ENCODE results near the gene ACSS3.
"Not testable (repeated sequence)": the region's sequence is repeated elsewhere in the genome, so short reads cannot be mapped to it uniquely, and the experiment has no call there.

ACSS3 gene, protein sequence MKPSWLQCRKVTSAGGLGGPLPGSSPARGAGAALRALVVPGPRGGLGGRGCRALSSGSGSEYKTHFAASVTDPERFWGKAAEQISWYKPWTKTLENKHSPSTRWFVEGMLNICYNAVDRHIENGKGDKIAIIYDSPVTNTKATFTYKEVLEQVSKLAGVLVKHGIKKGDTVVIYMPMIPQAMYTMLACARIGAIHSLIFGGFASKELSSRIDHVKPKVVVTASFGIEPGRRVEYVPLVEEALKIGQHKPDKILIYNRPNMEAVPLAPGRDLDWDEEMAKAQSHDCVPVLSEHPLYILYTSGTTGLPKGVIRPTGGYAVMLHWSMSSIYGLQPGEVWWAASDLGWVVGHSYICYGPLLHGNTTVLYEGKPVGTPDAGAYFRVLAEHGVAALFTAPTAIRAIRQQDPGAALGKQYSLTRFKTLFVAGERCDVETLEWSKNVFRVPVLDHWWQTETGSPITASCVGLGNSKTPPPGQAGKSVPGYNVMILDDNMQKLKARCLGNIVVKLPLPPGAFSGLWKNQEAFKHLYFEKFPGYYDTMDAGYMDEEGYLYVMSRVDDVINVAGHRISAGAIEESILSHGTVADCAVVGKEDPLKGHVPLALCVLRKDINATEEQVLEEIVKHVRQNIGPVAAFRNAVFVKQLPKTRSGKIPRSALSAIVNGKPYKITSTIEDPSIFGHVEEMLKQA

DNA sequence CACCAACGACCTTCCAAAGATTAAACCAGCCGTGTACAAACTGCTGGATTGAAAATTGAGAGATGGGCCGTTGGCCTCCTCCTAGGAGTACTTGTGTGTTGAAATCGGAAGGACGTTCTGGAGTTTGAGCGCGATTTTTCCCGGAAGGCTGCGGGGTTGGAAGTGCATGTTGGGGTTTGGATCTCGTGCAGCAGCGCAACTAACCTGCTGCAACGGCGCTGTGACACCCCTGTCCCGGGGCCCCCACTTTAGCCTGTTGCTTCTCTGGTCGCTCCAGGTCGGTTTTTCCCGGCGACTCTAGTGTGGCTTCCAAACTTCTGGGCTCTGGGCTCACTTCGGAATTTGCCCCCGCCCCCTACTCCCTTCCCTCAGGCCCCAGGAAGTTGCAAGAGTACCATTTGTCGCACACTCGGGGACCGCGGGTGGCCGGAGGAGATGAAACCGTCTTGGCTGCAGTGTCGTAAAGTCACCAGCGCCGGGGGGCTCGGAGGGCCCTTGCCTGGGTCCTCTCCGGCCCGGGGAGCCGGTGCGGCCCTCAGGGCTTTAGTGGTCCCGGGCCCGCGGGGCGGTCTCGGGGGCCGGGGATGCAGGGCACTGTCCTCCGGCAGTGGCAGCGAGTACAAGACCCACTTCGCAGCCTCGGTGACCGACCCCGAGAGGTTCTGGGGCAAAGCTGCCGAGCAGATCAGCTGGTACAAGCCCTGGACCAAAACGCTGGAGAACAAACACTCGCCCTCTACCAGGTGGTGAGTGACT is at the start of gene ACSS3:
Gene ACSS3, plus strand, starts transcription at position 394 of the 756 bp plus-strand sequence. Its CDS starts 42 bp downstream, at position 436.
- DNase-seq (ENCODE audit: low read depth in 1 of 2, low spot score in 1 of 2), result no peak

DNA sequence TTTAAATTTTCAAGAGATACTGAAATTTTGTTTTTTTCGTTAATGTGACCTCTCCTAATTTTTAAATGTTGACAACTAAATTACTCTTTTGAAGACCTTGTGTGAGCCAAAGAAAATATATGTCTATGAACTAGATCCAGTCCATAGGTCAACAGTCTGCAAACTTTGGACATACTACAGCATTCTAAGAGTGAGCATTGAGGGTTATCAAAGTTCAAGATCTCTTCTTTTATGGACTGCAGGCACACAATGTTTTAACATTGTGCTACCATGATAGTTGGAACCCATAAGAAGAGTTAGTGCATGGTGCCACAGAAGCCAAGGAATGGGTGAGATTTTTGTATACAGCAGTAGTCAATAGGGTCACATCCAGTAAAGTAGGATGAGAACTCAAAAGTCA is 43.0 kb upstream of the ACSS3 start:
- DNase-seq (ENCODE audit: low read depth in 1 of 2, low spot score in 1 of 2), result no peak

DNA sequence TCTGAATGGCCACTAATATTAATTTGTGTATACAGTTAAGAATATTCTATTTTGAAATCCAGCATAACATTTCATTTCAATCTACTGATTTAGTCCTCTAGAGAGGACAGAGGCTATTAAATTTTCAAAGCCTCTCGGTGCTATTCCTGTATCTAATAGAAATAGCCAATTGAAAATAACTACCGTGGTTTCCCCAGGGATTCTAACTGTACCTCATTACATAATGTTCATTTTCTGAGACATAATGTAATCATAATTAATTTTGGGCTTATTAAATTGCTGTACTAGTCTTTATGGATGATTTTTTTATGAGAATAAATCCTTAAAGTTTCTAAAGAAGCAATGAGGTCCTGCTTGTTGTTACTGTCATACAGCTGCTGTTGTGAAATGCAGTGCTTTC is 38.6 kb upstream of the ACSS3 start:
- DNase-seq (ENCODE audit: low read depth in 1 of 2, low spot score in 1 of 2), result no peak

DNA sequence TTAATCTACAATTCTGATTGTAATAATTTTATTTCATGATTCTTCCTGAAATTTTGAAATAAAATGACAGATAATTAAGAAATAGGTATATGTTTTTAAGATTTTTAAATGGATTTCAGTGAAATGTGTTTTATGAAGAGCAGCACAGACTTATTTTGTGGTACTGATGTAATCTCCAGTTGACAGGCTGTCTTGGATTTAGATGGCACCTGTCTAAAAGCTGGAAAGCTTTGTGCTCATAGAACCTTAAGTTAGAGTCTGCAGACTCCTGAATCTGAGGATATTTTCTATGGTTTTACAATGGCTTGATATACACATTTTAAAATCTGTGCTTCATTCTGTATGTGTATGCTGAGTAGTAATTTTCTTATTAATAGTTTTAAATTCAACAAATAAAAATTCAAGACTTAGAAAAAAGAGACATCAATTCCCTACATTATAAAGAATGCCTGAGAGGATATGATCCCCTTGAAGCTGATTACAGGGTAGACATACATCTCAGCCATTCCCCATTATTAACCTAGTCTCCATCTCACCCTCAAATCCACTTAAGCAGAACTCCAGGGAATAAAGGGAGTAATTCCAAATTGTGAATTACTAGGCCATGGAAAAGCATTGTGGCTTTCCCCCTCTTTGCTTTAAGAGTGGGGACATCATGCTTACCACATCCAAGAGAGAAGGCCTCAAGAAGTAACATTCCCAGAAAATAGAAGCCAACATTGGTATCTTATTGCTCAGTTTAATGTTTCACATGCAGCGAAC is 33.7 kb upstream of the ACSS3 start:
- no peak for DNase-seq (ENCODE audit: low read depth in 1 of 2, low spot score in 1 of 2)

DNA sequence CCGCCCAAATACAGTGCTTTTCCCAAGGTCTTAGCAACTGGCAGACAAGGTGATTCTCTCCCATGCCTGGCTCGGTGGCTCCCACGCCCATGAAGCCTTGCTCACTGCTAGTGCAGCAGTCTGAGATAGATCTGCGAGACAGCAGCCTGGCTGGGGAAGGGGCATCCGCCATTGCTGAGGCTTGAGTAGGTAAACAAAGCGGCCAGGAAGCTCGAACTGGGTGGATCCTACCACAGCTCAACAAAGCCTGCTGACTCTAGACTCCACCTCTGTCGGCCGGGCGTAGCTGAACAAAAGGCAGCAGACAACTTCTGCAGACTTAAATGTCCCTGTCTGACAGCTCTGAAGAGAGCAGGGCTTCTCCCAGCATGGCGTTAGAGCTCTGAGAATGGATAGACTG is 12.9 kb upstream of the ACSS3 start:
- not testable (repeated sequence) for DNase-seq (ENCODE audit: low read depth in 1 of 2, low spot score in 1 of 2)

DNA sequence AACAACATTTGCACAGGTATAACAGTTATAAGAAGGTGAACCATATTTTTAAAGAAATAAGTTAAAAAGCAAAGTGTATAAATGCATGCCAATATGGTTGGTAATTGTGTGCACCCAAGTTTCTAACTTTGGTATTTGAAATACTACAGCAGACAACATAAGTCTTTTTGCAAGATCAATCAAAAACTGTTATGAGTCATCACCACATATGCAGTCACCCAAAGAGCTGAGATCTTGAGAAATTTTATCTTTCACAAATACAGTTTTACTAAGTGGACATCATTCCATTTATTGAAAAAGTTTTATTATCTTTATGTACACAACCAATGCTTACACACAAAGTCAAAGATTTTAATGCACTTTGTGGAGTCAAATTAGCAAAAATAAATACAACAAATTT is 7.0 kb upstream of the ACSS3 start:
- no peak for DNase-seq (ENCODE audit: low read depth in 1 of 2, low spot score in 1 of 2)

DNA sequence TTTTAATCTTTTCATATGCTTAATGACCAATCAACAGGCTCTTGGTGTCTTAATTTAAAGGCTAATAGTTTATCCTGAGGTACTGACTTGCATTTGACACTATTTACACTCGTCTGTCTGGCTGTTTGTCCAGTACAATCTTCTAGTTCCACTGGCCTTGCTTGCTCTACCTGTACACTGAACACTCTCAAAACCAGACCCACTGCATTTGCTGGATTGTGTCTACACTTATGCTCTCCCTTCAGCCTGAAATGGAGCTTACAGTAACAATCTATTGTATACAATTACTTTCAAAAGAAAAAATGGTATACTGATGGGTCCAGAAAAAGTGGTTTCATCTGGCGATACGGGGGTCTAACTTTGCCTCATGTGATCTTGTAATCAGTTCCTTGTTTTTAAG is 2.3 kb upstream of the ACSS3 start:
- DNase-seq (ENCODE audit: low read depth in 1 of 2, low spot score in 1 of 2), result no peak

DNA sequence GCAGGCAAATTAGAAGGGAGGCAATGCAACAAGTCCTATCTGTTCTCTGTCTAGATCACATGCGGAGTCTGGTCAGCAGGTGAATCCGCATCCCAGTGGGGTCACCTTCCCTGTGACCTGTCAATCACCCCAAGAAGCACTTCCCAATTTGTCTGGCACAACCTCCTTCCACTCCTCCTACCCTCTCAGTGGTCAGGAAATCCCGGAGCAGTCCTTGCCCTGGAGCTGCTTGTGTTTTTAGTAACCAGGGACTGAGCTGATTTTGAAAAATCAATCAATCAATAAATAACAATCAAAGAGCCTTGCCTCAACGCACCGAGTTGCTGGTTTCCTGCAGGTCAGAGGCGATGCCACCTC is 572 bp upstream of the ACSS3 start:
- DNase-seq (ENCODE audit: low read depth in 1 of 2, low spot score in 1 of 2), result no peak

DNA sequence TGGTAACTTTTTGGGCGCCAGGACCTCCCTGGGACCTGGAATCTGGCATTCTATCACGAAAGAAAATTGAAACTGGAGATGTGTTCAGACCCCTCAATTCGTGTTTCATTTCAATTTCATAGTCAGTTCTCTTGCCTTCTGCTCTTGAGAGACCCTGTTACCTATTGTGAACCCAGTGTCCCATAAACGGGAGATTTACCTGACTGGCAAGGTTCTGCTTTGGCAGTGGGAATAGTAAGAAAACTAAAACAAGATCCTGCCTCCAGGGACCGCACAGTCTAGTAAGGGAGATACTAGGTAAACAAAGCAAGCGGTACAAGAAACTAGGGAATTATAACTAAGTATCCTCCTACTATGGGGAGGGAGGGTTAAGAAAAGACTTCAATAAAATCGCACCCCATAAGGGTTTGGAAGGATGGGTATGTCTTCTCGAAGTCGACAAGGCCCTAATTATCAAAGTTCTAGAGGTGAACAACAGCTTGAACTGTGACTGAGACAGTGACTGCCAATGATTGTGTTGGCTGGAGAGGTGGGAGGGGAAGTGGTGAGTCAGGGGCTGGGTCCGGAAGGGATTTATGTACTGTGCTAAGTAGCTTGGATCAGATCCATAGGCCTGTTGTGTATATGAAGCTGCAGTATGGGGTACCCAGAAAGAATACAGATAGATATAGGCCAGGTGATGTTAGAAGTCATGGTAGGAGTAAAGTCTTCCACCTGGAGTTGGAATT is 754 bp downstream of the ACSS3 start:
- no peak for DNase-seq (ENCODE audit: low read depth in 1 of 2, low spot score in 1 of 2)

DNA sequence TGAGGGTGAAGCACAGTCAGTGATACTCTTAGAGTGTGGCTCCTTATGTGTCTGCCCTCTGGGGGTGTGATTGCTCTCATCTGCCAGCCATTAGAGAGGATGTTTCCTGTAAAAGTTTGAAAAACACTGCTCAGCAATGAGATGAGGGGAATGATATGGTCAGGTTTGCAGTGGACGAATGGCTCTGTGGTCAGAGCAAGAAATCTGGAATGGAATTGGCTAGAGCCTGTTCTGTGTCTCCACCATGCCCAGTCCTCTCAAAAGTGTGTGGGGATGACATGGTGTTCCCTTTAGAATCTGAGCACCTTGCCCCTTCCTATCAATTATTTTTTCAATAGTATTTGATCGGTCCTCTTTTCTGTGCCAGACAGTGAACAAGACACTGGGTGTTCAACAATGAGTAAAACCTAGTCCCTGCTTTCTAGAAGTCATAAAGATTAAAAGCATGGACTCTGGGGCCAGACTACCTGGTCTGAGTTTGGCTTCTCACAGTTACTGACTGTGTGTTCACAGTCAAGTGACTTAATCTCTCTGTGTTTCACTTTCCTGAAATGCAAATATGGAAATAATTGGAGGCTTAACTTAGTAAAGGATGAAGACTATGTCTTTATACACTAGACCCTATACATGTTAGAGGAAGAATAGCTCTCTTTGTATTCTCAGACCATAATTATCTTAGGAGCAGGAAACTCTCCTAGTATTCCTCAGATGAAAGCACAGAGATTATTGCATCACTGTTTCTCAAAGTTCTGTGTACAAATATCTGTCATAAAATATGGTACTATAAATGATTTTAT is 1.6 kb downstream of the ACSS3 start:
- DNase-seq (ENCODE audit: low read depth in 1 of 2, low spot score in 1 of 2), result no peak

DNA sequence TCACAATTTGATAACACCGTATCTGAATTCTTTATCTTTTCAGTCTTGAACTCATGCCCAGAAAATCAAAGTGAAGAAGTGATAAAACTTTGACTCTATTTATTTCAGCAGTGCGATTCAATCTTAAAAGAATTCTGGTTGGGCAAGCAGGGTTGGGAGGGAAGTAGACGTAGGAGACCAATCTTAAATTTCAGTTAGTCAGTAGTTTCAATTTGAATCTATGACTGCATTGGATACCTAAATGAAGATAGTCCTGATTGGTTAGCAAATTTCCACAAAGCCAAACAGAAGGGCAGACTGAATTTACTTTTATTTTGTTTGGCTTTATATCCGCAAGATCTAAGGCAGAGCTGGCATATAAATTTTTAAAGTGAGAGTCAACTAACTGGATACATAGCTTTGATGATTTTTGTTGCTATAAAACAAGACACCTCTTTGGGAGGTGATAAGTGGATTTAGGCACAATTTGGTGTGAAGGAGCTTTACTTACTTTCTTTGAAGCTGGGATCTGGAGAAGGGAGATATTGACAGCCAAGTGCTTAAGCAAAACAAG is 2.6 kb downstream of the ACSS3 start:
- DNase-seq (ENCODE audit: low read depth in 1 of 2, low spot score in 1 of 2), result no peak

DNA sequence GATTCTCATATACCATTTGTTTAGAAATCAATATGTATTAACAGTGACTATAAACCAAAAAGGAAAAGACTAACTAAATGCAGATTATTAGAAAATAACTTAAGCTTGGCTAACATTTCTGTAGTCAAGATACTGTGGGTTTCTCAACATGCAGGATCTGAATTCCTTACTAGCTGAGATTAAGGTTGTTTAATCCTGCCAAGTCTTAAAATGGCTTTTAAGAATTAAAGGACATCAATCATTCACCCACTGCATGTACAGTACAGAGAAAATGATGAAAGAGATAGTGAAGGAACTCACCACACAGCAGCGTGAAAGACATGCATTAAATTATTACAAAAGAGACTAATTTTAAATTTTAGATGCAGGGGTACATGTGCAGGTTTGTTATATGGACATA is 3.8 kb downstream of the ACSS3 start:
- no peak for DNase-seq (ENCODE audit: low read depth in 1 of 2, low spot score in 1 of 2)

DNA sequence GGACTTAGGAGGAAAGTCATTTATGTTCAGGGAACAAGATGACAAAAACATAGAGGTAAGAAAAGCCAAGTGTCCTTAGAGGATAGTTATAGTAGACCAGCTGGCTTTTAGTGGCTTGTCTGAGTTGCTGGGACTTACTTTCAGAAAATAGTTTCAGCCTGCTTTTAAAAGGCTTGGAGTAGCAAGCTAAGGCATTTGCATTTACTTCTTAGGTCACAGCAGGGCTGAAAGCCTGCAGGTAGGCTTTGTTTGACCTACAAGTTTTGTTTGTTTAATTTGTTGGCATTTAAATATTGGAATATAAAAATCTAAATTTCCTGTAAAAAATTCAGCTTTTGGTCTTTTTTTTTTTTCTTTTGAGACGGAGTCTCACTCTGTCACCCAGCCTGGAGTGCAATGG is 5.1 kb downstream of the ACSS3 start:
- DNase-seq (ENCODE audit: low read depth in 1 of 2, low spot score in 1 of 2), result no peak

DNA sequence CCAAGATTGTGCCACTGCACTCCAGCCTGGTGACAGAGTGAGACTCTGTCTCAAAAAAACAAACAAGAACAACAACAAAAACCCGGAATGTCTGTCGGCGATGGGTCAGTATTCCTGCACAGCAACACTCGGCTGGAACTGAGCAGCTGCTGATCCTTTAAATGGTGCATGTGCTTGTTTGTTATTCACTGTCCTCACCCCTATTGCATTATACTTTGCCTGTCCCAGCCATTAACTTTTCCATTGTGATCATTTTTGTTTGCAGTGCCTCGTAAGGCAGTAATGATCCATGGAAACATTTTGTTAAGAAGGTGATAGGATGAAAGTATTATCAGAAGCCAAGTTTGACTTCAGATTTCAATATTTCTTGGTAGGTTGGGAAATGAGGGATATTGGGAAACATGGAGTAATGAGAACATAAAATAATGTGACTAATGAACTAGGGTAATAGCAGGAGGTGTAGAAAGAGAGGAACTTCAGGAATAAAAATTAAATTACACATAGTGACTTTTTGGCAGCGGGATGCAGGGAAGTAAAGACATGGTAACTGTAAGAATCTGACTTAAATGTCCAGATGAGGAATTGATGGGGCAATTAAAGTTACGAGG is 6.1 kb downstream of the ACSS3 start:
- DNase-seq (ENCODE audit: low read depth in 1 of 2, low spot score in 1 of 2), result no peak

DNA sequence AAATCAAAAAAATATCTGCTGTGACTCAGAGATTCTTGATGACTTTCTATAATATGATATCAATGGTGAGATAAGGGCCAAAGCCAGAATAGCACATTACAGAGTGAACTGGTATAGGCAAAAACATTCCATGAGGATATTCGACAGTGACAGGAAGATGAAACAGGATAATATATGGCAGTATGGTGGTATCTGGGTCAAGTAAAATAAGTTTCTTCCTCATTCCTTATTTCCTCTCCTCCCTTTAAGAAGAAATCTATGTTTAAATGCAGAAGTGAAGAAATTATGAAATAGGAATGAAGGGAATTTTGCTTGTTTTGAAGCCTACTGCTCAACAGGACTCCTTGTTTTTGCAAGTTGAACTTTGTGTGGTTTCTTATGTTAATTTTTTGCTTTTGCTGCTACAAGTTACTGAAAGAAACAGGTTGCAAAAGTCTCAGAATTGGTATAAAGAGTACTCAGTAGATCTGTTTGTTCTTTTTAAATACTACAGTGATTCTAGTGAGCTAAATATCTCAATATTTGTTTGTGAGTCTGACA is 7.0 kb downstream of the ACSS3 start:
- no peak for DNase-seq (ENCODE audit: low read depth in 1 of 2, low spot score in 1 of 2)

DNA sequence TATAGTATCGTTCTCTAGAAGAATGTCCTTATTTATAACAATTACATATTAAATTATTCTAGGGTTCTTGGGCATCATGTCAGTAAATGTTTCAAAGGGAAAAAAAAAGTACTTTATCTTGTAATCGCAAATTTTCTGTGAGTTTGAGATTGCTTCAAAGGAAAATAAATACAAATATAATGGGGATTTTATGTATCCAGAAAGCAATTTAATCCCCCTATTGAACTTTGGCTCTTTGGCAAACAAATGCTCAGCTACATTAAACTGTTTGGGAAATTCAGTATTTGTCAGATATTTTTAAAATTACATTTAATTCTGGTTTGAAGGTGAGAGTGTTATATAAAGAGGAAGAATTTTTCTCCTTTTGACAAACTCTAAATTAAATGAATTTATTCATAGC is 8.0 kb downstream of the ACSS3 start:
- no peak for DNase-seq (ENCODE audit: low read depth in 1 of 2, low spot score in 1 of 2)

DNA sequence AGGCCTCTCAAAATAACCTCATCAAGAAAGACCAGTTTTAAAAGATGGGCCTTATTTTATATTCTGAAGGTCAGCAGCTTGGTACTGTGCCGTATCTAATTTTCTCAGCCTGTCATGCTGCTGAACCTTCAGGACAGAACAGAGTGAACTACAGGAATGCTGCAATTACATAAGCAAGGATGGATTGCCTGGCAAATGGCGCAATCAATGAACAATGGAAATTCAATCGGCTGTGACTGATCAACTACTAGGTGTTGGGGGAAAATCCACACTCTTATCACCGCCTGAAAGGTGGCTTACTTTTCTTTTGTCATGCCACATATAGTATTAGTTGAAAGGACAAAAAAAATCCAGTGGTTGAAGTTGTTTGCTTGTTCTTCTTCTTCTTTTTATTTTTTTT is 8.5 kb downstream of the ACSS3 start:
- no peak for DNase-seq (ENCODE audit: low read depth in 1 of 2, low spot score in 1 of 2)

DNA sequence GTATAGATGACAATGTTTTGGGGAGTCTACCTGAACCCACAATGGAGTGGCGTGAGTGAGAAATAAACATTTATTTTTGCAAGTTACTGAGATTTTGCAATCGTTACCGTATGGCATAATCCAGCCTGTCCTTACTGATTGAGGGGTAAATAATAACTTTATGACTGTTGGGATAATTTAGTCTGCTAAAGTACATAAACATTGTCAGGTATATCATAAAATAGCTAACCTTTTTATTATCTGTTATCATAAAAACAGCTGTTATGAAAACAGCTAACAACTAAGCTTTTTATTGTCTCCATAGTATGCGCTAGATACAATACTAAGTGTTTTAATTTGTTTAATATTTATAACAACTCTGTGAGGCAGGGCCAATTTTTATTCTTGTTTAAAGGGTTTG is 10.3 kb downstream of the ACSS3 start:
- DNase-seq (ENCODE audit: low read depth in 1 of 2, low spot score in 1 of 2), result no peak

DNA sequence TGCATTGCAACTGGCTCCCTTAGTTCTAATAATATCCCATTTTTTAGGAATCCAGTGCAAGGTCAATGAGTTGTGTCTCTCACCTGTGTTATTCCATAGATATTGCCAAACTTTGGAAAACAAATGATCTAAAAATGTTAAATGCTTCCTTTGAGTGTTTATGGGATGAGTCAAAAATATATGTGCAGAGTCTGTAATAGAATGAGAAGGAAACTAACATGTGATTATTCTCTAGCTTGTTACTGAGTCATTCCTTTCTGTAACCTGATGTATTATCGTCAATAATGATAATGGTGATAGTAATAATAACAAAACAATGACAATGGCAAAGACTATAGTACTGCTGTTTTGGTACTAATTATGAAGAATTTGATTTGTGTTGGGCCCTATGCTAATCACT is 11.5 kb downstream of the ACSS3 start:
- DNase-seq (ENCODE audit: low read depth in 1 of 2, low spot score in 1 of 2), result no peak

Data from activated CD4-positive, alpha-beta T cell treated with anti-CD3 and anti-CD28 coated beads, Interleukin-2, amount 50 U/mL, for 24 hours (primary cell).